Osteoblast (primary cell): ENCODE results near the gene DDX1. TPM values are rescaled to one million over a fixed set of nuclear protein-coding genes. Genes with fewer than 3 reads are reported as not detected.

ENCODE experiments used
- DNase-seq: peaks from one replicate; pipeline ENCODE4 v3.0.0; 2011; ENCODE audit warnings: low spot score, mixed read lengths; ENCODE audit not compliant: insufficient read length; ENCODE audit errors: missing footprints
- H2AFZ ChIP-seq: 2 replicates; pipeline ENCODE4 v1.6.0; 2011; ENCODE audit warnings: mild to moderate bottlenecking, low read length
- H3K27ac ChIP-seq: 2 replicates; pipeline ENCODE4 v1.5.1; 2011; ENCODE audit warnings: mild to moderate bottlenecking, low read depth, low read length, moderate library complexity
- H3K27me3 ChIP-seq: 2 replicates; pipeline ENCODE4 v1.6.0; 2012; ENCODE audit warnings: mild to moderate bottlenecking, control low read depth, inconsistent platforms, low read length, moderate library complexity; ENCODE audit not compliant: insufficient read depth
- H3K36me3 ChIP-seq: 2 replicates; pipeline ENCODE4 v1.5.1; 2011; ENCODE audit warnings: mild to moderate bottlenecking, low read length, control low read depth, moderate library complexity; ENCODE audit not compliant: insufficient read depth
- H3K4me1 ChIP-seq: 2 replicates; pipeline ENCODE4 v1.5.1; 2011; ENCODE audit warnings: mild to moderate bottlenecking, low read length, control low read depth, moderate library complexity; ENCODE audit not compliant: insufficient read depth
- H3K4me2 ChIP-seq: 2 replicates; pipeline ENCODE4 v1.6.0; 2011; ENCODE audit warnings: mild to moderate bottlenecking, low read length; ENCODE audit not compliant: insufficient read depth
- H3K4me3 ChIP-seq: fragments of 200-600 bp; sonication (generic); 3 replicates; pipeline ENCODE4 v1.5.1; 2012; ENCODE audit warnings: mild to moderate bottlenecking, low read length, inconsistent platforms; ENCODE audit not compliant: insufficient read depth
- H3K79me2 ChIP-seq: 2 replicates; pipeline ENCODE4 v1.6.0; 2012; ENCODE audit warnings: mild to moderate bottlenecking, low read length, control low read depth, inconsistent platforms; ENCODE audit not compliant: insufficient read depth
- H3K9me3 ChIP-seq: 2 replicates; pipeline ENCODE4 v1.5.1; 2011; ENCODE audit warnings: low read depth, low read length, control low read depth
- H4K20me1 ChIP-seq: 2 replicates; pipeline ENCODE4 v1.6.0; 2012; ENCODE audit warnings: mild to moderate bottlenecking, low read length, control low read depth; ENCODE audit not compliant: insufficient read depth
- total RNA-seq: library from RNA; depleted of rRNA; stranded (reverse); fragments of >200 nt; gene quantifications from 2 replicates; pipeline ENCODE4 v1.2.3, GENCODE V29; 2012
- TF ChIP-seq, protein P1 (sequence below): IDR thresholded peaks from 2 replicates; pipeline ENCODE4 v1.5.1; 2011; ENCODE audit warnings: mild to moderate bottlenecking, low read depth, low read length, moderate library complexity; ENCODE audit errors: extremely low read depth

DDX1 gene
- total RNA-seq, 1 donor, result 76.0 TPM

DNA sequence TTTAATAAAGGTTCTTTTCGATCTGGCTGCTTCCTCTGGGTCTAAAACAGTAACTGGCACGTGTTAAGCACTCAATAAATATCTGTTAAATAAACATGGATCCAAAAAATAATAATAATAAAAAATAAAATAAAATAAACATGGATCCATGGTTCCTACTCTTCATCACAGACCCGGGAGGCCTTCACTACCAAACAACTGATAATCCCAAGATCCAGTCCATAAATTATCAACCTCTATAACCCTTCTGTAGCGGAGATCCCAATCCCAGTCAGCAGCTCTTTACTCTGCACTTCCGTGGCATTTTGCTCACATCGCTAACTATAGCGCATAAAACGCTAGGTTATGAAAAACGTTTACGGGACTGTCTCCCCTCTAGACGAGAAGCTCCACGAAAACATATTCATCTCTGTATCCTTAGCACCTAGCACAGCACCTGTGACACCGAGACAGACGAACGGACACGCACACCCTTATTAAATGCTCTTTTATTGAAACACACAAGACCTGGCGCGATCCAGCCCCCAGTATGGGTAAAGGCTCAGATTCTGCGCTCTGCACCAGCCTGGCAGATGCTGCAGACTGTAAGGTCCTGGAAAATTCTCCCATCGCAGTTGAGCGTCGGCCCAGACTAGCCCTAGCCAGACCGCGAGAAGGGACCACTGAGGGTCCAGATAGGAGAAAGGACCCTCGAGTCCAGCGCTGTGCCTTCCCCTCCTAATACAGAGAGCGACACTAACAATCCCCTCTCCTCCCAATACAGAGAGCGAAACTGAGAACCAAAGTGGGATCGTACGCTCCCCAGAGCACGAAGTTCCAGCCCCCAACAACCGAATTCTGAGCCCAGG lies 31.3 kb upstream of the DDX1 start:
- Histone ChIP-seq H3K4me1 (peaks cover 12% of the 10 kb centered on the region), H3K27me3 (no peaks in the 10 kb centered on the region), H2AFZ (peak overlapping the region; percentile 99), H3K9me3 (no peaks in the 10 kb centered on the region), H4K20me1 (peaks cover 15% of the 10 kb centered on the region), H3K27ac (peak overlapping the region; percentile 96), H3K79me2 (peaks cover 53% of the 10 kb centered on the region), H3K4me2 (peak overlapping the region; percentile 98), H3K4me3 (peak overlapping the region; percentile 96), H3K36me3 (no peaks in the 10 kb centered on the region)
- DNase-seq, result peak; percentile 74
- TF ChIP-seq, protein P1, sequence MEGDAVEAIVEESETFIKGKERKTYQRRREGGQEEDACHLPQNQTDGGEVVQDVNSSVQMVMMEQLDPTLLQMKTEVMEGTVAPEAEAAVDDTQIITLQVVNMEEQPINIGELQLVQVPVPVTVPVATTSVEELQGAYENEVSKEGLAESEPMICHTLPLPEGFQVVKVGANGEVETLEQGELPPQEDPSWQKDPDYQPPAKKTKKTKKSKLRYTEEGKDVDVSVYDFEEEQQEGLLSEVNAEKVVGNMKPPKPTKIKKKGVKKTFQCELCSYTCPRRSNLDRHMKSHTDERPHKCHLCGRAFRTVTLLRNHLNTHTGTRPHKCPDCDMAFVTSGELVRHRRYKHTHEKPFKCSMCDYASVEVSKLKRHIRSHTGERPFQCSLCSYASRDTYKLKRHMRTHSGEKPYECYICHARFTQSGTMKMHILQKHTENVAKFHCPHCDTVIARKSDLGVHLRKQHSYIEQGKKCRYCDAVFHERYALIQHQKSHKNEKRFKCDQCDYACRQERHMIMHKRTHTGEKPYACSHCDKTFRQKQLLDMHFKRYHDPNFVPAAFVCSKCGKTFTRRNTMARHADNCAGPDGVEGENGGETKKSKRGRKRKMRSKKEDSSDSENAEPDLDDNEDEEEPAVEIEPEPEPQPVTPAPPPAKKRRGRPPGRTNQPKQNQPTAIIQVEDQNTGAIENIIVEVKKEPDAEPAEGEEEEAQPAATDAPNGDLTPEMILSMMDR, result no peak

DNA sequence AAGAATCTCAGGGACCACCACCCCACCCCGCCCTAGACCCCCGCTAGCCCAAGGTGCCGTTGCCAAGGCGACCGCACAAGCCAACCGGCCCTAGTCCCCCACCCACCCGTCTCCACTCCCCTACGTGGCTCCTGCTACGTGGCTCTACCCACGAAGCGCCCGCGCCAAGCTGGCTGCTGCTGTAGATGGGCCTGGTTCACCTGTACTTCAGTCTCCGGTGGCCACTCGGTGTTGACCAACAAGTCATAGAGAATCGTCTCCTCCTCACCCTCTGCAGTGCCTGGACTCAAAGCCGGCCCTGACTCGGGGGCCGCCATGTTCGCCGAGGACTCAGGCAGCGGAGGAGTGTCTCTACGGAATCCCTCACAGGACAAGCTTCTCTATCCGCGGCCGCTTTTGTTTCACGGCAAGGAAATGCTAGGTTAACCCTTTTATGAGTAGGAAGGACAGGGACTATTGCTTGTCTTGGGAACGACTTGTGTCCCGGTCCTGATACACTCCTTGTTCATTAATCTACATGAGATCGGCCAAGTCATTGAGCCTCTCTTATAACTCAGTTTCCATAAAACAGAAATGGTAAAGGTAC lies 30.6 kb upstream of the DDX1 start, which contains the start of gene NBAS:
NBAS (minus strand) TSS at position 347 of the 586 bp plus-strand sequence; CDS start at position 317, 30 bp downstream.
- Histone ChIP-seq H3K4me2 (peak within 1 kb of the TSS; percentile 100), H3K27me3 (no peaks in the 10 kb centered on the region), H3K79me2 (peaks cover 46% of the 10 kb centered on the region), H3K4me1 (peaks cover 12% of the 10 kb centered on the region), H3K36me3 (no peaks in the 10 kb centered on the region), H2AFZ (peak within 1 kb of the TSS; percentile 99), H3K27ac (peak within 1 kb of the TSS; percentile 96), H3K9me3 (no peaks in the 10 kb centered on the region), H3K4me3 (peak within 1 kb of the TSS; percentile 96), H4K20me1 (peaks cover 9% of the 10 kb centered on the region)
- peak; percentile 89 for DNase-seq
- TF ChIP-seq, protein P1, result no peak

DNA sequence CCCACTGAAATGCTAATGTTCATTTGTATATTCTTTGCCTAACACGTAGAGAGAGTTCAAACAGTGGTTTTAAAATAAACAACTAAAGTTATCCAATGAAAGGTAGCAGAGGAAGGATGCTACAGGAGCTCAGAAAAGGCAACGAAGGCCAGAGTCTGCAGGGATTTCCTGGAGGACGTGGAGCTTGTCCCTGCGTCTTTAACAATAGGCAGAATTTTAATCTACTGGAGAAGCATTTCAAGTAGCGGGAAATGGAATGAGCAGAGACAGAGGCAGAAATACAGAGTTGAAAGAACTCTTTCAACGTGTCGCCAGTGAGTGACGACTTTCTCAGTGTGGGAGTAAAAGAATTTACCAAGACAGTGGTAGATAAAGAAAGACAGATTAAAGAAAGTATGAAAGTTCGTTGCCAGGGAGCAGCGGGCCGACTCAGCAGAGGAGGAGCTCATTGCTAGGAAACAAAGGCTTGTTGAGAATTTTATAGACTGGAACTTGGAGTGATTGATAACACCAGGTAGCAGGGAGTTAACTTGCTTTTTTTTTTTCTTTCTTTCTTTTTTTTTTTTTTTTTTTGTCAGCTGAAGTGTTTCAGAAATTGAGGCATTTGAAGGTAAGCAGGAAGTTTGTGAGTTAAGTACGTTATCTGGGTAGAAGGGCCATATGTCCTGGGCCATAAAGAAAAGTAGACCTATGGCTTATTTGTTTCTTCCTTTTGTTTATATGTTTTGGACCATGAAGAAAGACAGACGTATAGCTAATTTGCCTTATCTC lies 29.9 kb upstream of the DDX1 start:
- no peaks in the 10 kb centered on the region for H3K27me3 ChIP-seq
- H3K4me3 ChIP-seq, result peak overlapping the region; percentile 96
- H3K4me1 ChIP-seq, result peaks cover 12% of the 10 kb centered on the region
- peaks cover 9% of the 10 kb centered on the region for H4K20me1 ChIP-seq
- TF ChIP-seq, protein P1, result no peak
- peaks cover 41% of the 10 kb centered on the region for H3K79me2 ChIP-seq
- H2AFZ ChIP-seq, result peak overlapping the region; percentile 99
- peak overlapping the region; percentile 100 for H3K4me2 ChIP-seq
- no peaks in the 10 kb centered on the region for H3K36me3 ChIP-seq
- H3K27ac ChIP-seq, result peak overlapping the region; percentile 96
- peak; percentile 58 for DNase-seq
- H3K9me3 ChIP-seq, result no peaks in the 10 kb centered on the region
